ENCODE measurements around the gene ZHX3. TPM values are rescaled to one million over a fixed set of nuclear protein-coding genes. Genes with fewer than 3 reads are reported as not detected.
A peak's percentile ranks its signal among the peaks of the same experiment; 100 is the strongest.

The ZHX3 gene
- total RNA-seq, 1 experiment from 2014 or later, result 9.6 TPM

GRCh38 chr20:41308726-41309413, 8.7 kb downstream of the ZHX3 start:
- DNase-seq (ENCODE audit: low spot score) (no peak), ATAC-seq (no peak)
- Mint-ChIP-seq H3K4me1 (peaks cover 15% of the 10 kb centered on the region), H3K27me3 (ENCODE audit: low read depth) (no peaks in the 10 kb centered on the region), H3K36me3 (no peaks in the 10 kb centered on the region), H3K27ac (no peak overlapping the region), H3K9me3 (peaks cover 4% of the 10 kb centered on the region; the same call in 1 of the 2 replicates), H3K4me3 (no peak overlapping the region)
- ChIA-PET CTCF (interaction anchor here (1.4 to 1.6 kb wide), 2 partner anchors 32 to 59 kb away, joined by 5 read pairs; partner anchors contain the start of gene LPIN3), POLR2A (no interaction called here)
- no peak for TF ChIP-seq HMGA2 (CRISPR knock-in tag; IDR thresholded peaks at IDR 0.05)
- TF ChIP-seq MAX (CRISPR knock-in tag; IDR thresholded peaks at IDR 0.05), result no peak
- TF ChIP-seq NFATC4 (CRISPR knock-in tag; IDR thresholded peaks at IDR 0.05), result no peak
- no peak for TF ChIP-seq MYBL2 (CRISPR knock-in tag; IDR thresholded peaks at IDR 0.05)
- no peak for TF ChIP-seq RELA (CRISPR knock-in tag; IDR thresholded peaks at IDR 0.05; ENCODE audit: borderline replicate concordance)

- H3K36me3 Mint-ChIP-seq, result no peaks in the 10 kb centered on the region
- TF ChIP-seq AR (CRISPR knock-in tag; IDR thresholded peaks at IDR 0.05) (no peak), ZNF138 (CRISPR knock-in tag; conservative IDR thresholded peaks at IDR 0.05) (no peak), E2F4 (CRISPR knock-in tag; IDR thresholded peaks at IDR 0.05; ENCODE audit: borderline replicate concordance, low read depth) (no peak)
- no peak overlapping the region for H3K4me3 Mint-ChIP-seq
- H3K4me1 Mint-ChIP-seq, result peaks cover 15% of the 10 kb centered on the region
- DNase-seq (ENCODE audit: low spot score) (no peak), ATAC-seq (peak; percentile 67)
- POLR2A ChIA-PET, result no interaction called here
- H3K27me3 Mint-ChIP-seq (ENCODE audit: low read depth), result no peaks in the 10 kb centered on the region
- no peak overlapping the region for H3K27ac Mint-ChIP-seq
- CTCF ChIA-PET, result interaction anchor here (0.8 to 1.6 kb wide), 3 partner anchors 31 to 58 kb away, joined by 3 to 5 read pairs (median 5); partner anchors contain the start of gene LPIN3
- H3K9me3 Mint-ChIP-seq, result peaks cover 4% of the 10 kb centered on the region; the same call in 1 of the 2 replicates
These were observed 9.2 kb downstream of the ZHX3 start for GRCh38 chr20:41308290-41308711.

GRCh38 chr20:41307021-41307420, 10.5 kb downstream of the ZHX3 start:
- no peak overlapping the region for H3K4me3 Mint-ChIP-seq
- H3K9me3 Mint-ChIP-seq, result peaks cover 4% of the 10 kb centered on the region; the same call in 1 of the 2 replicates
- no peak for ATAC-seq
- H3K36me3 Mint-ChIP-seq, result no peaks in the 10 kb centered on the region
- DNase-seq (ENCODE audit: low spot score), result no peak
- no peaks in the 10 kb centered on the region for H3K27me3 Mint-ChIP-seq (ENCODE audit: low read depth)
- no peak for TF ChIP-seq ERG (CRISPR knock-in tag; IDR thresholded peaks at IDR 0.05)
- TF ChIP-seq TEAD1 (CRISPR knock-in tag; IDR thresholded peaks at IDR 0.05), result no peak
- no peak for TF ChIP-seq FOXP4 (CRISPR knock-in tag; IDR thresholded peaks at IDR 0.05)
- no peak for TF ChIP-seq SP1 (CRISPR knock-in tag; conservative IDR thresholded peaks at IDR 0.05)
- no peak for TF ChIP-seq IRF2 (CRISPR knock-in tag; IDR thresholded peaks at IDR 0.05; ENCODE audit: borderline replicate concordance, low read depth)
- TF ChIP-seq ZNF396 (CRISPR knock-in tag; IDR thresholded peaks at IDR 0.05; ENCODE audit: borderline replicate concordance), result no peak
- no peak for TF ChIP-seq JUN (CRISPR knock-in tag; IDR thresholded peaks at IDR 0.05)
- TF ChIP-seq CDX4 (CRISPR knock-in tag; IDR thresholded peaks at IDR 0.05; ENCODE audit: borderline replicate concordance), result no peak
- TF ChIP-seq PRRX2 (CRISPR knock-in tag; IDR thresholded peaks at IDR 0.05), result no peak
- ChIA-PET POLR2A (no interaction called here), CTCF (interaction anchor here (1.1 kb wide), 1 partner anchor 33 kb away, joined by 3 read pairs; the partner anchor contains the start of gene LPIN3)
- no peak overlapping the region for H3K27ac Mint-ChIP-seq
- H3K4me1 Mint-ChIP-seq, result peaks cover 15% of the 10 kb centered on the region

Data from WTC11 (cell line).